B cell (primary cell): ENCODE results near the gene MTSS2. TPM values are rescaled to one million over a fixed set of nuclear protein-coding genes. Genes with fewer than 3 reads are reported as not detected.

ENCODE experiments used
- ATAC-seq: fragments of 200-7000 bp; cut with Tn5 transposase; one replicate; pipeline ENCODE4 v1.10.0; 2021; ENCODE audit warnings: low read depth, mild to moderate bottlenecking, moderate number of reproducible peaks, moderate library complexity
- CTCF ChIA-PET: fragments of 350-600 bp; sonication (Branson Sonifier 250); formaldehyde crosslinking; loops from one replicate; lab custom pipeline; 2021; ENCODE audit warnings: antibody characterized with exemption, inconsistent platforms; lab: Charles Lee
- POLR2A ChIA-PET: fragments of 350-600 bp; sonication (Branson Sonifier 250); formaldehyde crosslinking; loops from one replicate; lab custom pipeline; 2021; ENCODE audit warnings: antibody characterized with exemption; lab: Charles Lee
- DNase-seq: peaks from one replicate; pipeline ENCODE4 v3.0.0; 2013
- H2AFZ ChIP-seq: 2 replicates; pipeline ENCODE4 v1.6.1; 2012; ENCODE audit warnings: mild to moderate bottlenecking, low read depth, low read length; ENCODE audit not compliant: insufficient read depth, poor library complexity, severe bottlenecking
- H3K27ac ChIP-seq, 2 donors: 1 replicate in 1 of 2; 2 replicates in 1 of 2; pipeline ENCODE4 v1.5.1; 2012 to 2013; ENCODE audit warnings: low read length in 2 of 2, mild to moderate bottlenecking in 2 of 2, moderate library complexity in 1 of 2
- H3K27me3 ChIP-seq, 4 experiments: fragments of 200-600 bp in 1 of 4; sonication (generic) in 1 of 4; replicated peaks in 1 of 4; 1 replicate in 2 of 4; 2 replicates in 2 of 4; pipeline versions ENCODE4 v1.6.1 to v1.7.0; 2013 to 2016; ENCODE audit warnings: low read length in 3 of 4, mild to moderate bottlenecking in 2 of 4, mixed read lengths in 1 of 4, moderate library complexity in 1 of 4; ENCODE audit not compliant: insufficient read depth in 4 of 4, control insufficient read depth in 3 of 4; ENCODE audit errors: control extremely low read depth in 1 of 4
- H3K36me3 ChIP-seq, 2 experiments: replicated peaks in 1 of 2; 1 replicate in 1 of 2; 2 replicates in 1 of 2; pipeline versions ENCODE4 v1.6.1 to v1.7.1; 2013; ENCODE audit warnings: low read length in 1 of 2; ENCODE audit not compliant: insufficient read depth in 2 of 2, control insufficient read depth in 1 of 2; ENCODE audit errors: control extremely low read depth in 1 of 2, extremely low read depth in 1 of 2
- H3K4me1 ChIP-seq, 2 donors: fragments of 200-600 bp in 1 of 2; sonication (generic) in 1 of 2; 1 replicate in 1 of 2; 2 replicates in 1 of 2; pipeline versions ENCODE4 v1.5.1 to v1.6.1; 2013 to 2017; ENCODE audit warnings: low read length in 2 of 2; ENCODE audit not compliant: control insufficient read depth in 2 of 2, insufficient read depth in 2 of 2
- H3K4me2 ChIP-seq: replicated peaks from 2 replicates; pipeline ENCODE3; 2012; ENCODE audit warnings: mild to moderate bottlenecking, low read depth, low read length; ENCODE audit not compliant: poor library complexity, severe bottlenecking
- H3K4me3 ChIP-seq, 5 experiments: fragments of 200-600 bp in 1 of 5; sonication (generic) in 1 of 5; 1 replicate in 3 of 5; 2 replicates in 2 of 5; pipeline versions ENCODE4 v1.5.1 to v1.7.0; 2011 to 2016; ENCODE audit warnings: low read length in 4 of 5, mild to moderate bottlenecking in 4 of 5, low read depth in 2 of 5, control low read depth in 1 of 5, moderate library complexity in 1 of 5; ENCODE audit not compliant: insufficient read depth in 1 of 5; ENCODE audit errors: control extremely low read depth in 1 of 5, extremely low read depth in 1 of 5
- H3K79me2 ChIP-seq: fragments of 200-600 bp; sonication (generic); one replicate; pipeline ENCODE4 v1.6.0; 2016; ENCODE audit warnings: low read length; ENCODE audit not compliant: control insufficient read depth, insufficient read depth
- H3K9ac ChIP-seq: fragments of 200-600 bp; sonication (generic); 2 replicates; pipeline ENCODE4 v1.6.1; 2017; ENCODE audit warnings: mild to moderate bottlenecking, low read length, moderate library complexity
- H3K9me3 ChIP-seq, 3 donors: one replicate each; pipeline versions ENCODE4 v1.6.1 to v1.7.1; 2013; ENCODE audit warnings: low read length in 2 of 3; ENCODE audit not compliant: control insufficient read depth in 2 of 3, insufficient read depth in 1 of 3; ENCODE audit errors: control extremely low read depth in 1 of 3
- H4K20me1 ChIP-seq: 2 replicates; pipeline ENCODE4 v1.6.0; 2012; ENCODE audit warnings: mild to moderate bottlenecking, low read length; ENCODE audit not compliant: insufficient read depth, control insufficient read depth, poor library complexity, severe bottlenecking
- H3K27ac Mint-ChIP-seq: one replicate; pipeline ENCODE4 v1.8.0; 2021; ENCODE audit warnings: mixed read lengths
- H3K27me3 Mint-ChIP-seq: one replicate; pipeline ENCODE4 v1.8.0; 2021; ENCODE audit warnings: mixed read lengths
- H3K4me1 Mint-ChIP-seq: one replicate; pipeline ENCODE4 v1.8.0; 2021; ENCODE audit warnings: mixed read lengths
- H3K4me3 Mint-ChIP-seq: one replicate; pipeline ENCODE4 v1.8.0; 2021; ENCODE audit warnings: mixed read lengths
- H3K9me3 Mint-ChIP-seq: one replicate; pipeline ENCODE4 v1.8.0; 2022; ENCODE audit warnings: mixed read lengths; ENCODE audit not compliant: insufficient read depth
- CTCF ChIP-seq: fragments of 200-600 bp; IDR thresholded peaks from one replicate; pipeline ENCODE4 v1.8.0; 2022; ENCODE audit warnings: antibody characterized with exemption, mild to moderate bottlenecking
- EZH2 ChIP-seq: IDR thresholded peaks from 2 replicates; pipeline ENCODE4 v1.6.1; 2012; ENCODE audit warnings: borderline replicate concordance, low read depth, mild to moderate bottlenecking, moderate library complexity, low read length; ENCODE audit not compliant: insufficient read depth, poor library complexity, severe bottlenecking
- WGBS: methylation state at CpG from one replicate; pipeline ENCODE4 v1.1.5; 2013; ENCODE audit warnings: missing lambda C conversion rate; ENCODE audit not compliant: insufficient coverage; 5-methylcytosine and 5-hydroxymethylcytosine counted together
- intact Hi-C: fragments of 100-400 bp; cut with micrococcal nuclease; formaldehyde crosslinking; loops from one replicate; pipeline ENCODE4 v1.10.0; 2022
- polyA plus RNA-seq: library from polyadenylated mRNA; depleted of rRNA; stranded (reverse); fragments of >200 nt; gene quantifications from 2 replicates; pipeline ENCODE4 v1.2.3, GENCODE V29; 2012
- total RNA-seq, 2 donors: library from RNA; stranded (reverse); fragments of 120-200 nt in 1 of 2; gene quantifications; 1 replicate in 1 of 2; 2 replicates in 1 of 2; pipeline versions ENCODE4 v1.2.3 to v1.2.4, GENCODE V29; 2013 to 2022

Gene MTSS2
- total and polyA plus RNA-seq, 2 donors (not counting 1 experiment from before 2014, with no cell fraction given), result 1.6 to 2.6 TPM

- Histone ChIP-seq H3K27me3 (peaks cover 0 to 11% (median 3%) of the 10 kb centered on the region in 4 experiments), H3K27ac (no peak overlapping the region), H2AFZ (no peak overlapping the region), H3K79me2 (no peaks in the 10 kb centered on the region), H3K9ac (no peak overlapping the region), H3K36me3 (peaks cover 0 to 5% of the 10 kb centered on the region in 2 experiments), H3K4me1 (peaks cover 0 to 4% of the 10 kb centered on the region in 2 donors), H3K9me3 (no peaks in the 10 kb centered on the region), H4K20me1 (no peaks in the 10 kb centered on the region), H3K4me3 (no peak overlapping the region), H3K4me2 (no peak overlapping the region)
- H3K9me3 Mint-ChIP-seq, result no peaks in the 10 kb centered on the region
- no peak overlapping the region for H3K27ac Mint-ChIP-seq
- no peak overlapping the region for H3K4me3 Mint-ChIP-seq
- H3K27me3 Mint-ChIP-seq, result peaks cover 6% of the 10 kb centered on the region
- H3K4me1 Mint-ChIP-seq, result peaks cover 9% of the 10 kb centered on the region
- 98% methylated on average over 22 of the region's 22 CpGs for WGBS
- intact Hi-C loops, result no loop called here
- no peak for TF ChIP-seq EZH2
- TF ChIP-seq CTCF, result no peak
- ATAC-seq, result no peak
- ChIA-PET POLR2A (no interaction called here), CTCF (no interaction called here)
- no peak for DNase-seq
Observed at GRCh38 chr16:70689035-70689969, 3.4 kb upstream of the MTSS2 start.

GRCh38 chr16:70688246-70688742, 2.4 kb upstream of the MTSS2 start:
- intact Hi-C loops, result no loop called here
- no peak overlapping the region for H3K27ac Mint-ChIP-seq
- Histone ChIP-seq H3K4me1 (peaks cover 0 to 4% of the 10 kb centered on the region in 2 donors), H3K9ac (no peak overlapping the region), H3K79me2 (no peaks in the 10 kb centered on the region), H3K27ac (no peak overlapping the region), H2AFZ (no peak overlapping the region), H3K27me3 (peaks cover 0 to 16% (median 3%) of the 10 kb centered on the region in 4 experiments), H4K20me1 (no peaks in the 10 kb centered on the region), H3K4me2 (no peak overlapping the region), H3K36me3 (peaks cover 0 to 3% of the 10 kb centered on the region in 2 experiments), H3K9me3 (no peaks in the 10 kb centered on the region), H3K4me3 (no peak overlapping the region)
- TF ChIP-seq EZH2 (no peak), CTCF (no peak)
- H3K27me3 Mint-ChIP-seq, result peaks cover 9% of the 10 kb centered on the region
- CTCF ChIA-PET, result no interaction called here
- DNase-seq, result no peak
- ATAC-seq, result no peak
- 83% methylated on average over 8 of the region's 8 CpGs for WGBS
- no peak overlapping the region for H3K4me3 Mint-ChIP-seq
- H3K4me1 Mint-ChIP-seq, result peaks cover 9% of the 10 kb centered on the region
- H3K9me3 Mint-ChIP-seq, result no peaks in the 10 kb centered on the region
- POLR2A ChIA-PET, result no interaction called here
